GM12875 (cell line): ENCODE data around the gene ACLY.
"Not testable (repeated sequence)": the region's sequence is repeated elsewhere in the genome, so short reads cannot be mapped to it uniquely, and the experiment has no call there.

ENCODE experiments used
- H3K4me3 ChIP-seq: one replicate; pipeline ENCODE4 v1.5.1; 2011; ENCODE audit warnings: low read depth, low read length, control low read depth
- TF ChIP-seq, protein P1 (sequence below): IDR thresholded peaks from 2 replicates; pipeline ENCODE4 v1.5.1; 2011; ENCODE audit warnings: low read depth, mild to moderate bottlenecking, control low read depth, inconsistent platforms, low read length, moderate library complexity, borderline replicate concordance; ENCODE audit not compliant: insufficient read depth

The ACLY gene

DNA sequence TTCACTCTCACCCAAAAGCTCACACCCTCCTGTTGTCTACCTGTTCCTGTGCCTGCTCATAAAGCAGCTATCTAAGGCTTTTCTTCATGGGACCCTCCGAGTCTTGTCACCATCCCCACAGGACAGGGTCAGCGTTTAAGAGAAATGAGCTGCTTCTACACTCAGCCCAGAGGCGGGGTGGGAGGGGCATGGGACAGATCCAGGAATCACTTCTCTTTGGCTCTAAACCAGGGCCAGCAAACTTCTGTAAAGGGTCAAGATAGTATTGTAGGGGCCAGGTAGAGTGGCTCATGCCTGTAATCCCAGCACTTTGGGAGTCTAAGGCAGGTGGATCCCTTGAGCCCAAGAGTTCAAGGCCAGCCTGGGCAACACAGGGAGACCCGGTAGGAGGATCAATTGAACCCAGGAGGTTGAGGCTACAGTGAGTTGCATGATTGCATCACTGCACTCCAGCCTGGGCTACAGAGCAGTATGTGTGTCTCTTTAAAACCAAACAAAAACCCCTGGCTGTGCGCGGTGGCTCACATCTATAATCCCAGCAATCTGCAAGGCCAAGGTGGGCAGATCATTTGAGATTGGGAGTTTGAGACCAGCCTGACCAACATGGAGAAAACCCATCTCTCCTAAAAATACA lies 30.3 kb downstream of the ACLY start:
- TF ChIP-seq, protein P1, sequence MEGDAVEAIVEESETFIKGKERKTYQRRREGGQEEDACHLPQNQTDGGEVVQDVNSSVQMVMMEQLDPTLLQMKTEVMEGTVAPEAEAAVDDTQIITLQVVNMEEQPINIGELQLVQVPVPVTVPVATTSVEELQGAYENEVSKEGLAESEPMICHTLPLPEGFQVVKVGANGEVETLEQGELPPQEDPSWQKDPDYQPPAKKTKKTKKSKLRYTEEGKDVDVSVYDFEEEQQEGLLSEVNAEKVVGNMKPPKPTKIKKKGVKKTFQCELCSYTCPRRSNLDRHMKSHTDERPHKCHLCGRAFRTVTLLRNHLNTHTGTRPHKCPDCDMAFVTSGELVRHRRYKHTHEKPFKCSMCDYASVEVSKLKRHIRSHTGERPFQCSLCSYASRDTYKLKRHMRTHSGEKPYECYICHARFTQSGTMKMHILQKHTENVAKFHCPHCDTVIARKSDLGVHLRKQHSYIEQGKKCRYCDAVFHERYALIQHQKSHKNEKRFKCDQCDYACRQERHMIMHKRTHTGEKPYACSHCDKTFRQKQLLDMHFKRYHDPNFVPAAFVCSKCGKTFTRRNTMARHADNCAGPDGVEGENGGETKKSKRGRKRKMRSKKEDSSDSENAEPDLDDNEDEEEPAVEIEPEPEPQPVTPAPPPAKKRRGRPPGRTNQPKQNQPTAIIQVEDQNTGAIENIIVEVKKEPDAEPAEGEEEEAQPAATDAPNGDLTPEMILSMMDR = no peak
- no peak overlapping the region for H3K4me3 ChIP-seq

DNA sequence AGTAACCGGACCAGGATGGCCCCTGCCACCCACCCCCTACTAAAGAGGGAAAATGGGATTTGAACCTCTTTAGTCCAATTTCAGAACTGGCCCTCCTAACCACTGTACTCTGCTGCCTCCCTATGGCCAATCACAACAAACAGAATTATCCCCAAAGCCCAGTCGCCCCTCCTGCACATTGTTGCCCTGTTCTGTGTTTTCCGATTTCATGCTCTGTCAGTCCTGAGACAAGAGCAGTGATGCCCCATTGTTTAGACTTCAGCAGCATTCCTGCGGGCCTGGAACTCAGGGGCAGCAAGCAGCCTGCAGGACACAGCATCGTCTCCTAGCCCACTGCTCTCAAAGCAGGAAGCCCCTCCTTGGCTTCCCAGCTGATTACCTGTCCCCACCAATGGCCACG lies 33.0 kb downstream of the ACLY start:
- TF ChIP-seq, protein P1 = no peak
- no peak overlapping the region for H3K4me3 ChIP-seq

DNA sequence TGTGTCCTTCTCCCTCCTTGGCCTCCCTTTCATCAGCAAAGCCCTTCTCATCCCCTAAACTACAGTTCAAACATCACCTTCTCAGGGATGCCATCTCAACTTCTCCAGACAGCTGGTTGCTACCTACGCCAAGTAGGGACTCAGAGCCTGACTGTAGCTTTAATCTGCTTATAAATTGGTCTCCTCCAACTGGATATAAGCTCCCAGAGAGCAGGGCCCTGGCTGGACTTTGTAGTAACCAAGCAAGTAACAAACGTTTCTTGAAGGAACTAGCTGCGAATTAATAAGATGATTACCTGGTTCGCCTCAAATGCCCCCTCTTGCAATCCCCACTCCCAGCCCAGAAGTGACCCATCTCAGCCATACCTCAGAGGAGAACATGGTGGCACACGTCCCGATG lies 36.0 kb downstream of the ACLY start:
- no peak overlapping the region for H3K4me3 ChIP-seq
- TF ChIP-seq, protein P1 = no peak

DNA sequence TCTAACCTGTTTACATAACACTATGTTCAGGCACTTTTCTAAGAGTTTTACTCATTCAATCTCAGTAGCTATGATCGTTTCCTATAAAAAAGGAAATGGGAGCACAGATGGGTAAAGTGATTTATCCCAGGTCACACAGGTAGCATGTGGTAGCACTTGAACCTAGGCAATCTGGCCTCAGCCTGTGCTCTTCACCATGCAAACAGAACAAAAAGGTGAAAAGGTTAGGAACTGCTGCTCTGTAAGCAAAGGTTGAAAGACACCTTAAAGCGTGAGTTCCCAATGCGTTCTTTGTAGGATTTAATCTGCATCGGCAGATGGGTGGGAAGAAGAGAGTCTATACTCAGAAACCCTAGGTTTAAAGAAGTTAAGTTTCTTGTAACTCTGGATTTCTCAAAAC lies 38.6 kb downstream of the ACLY start:
- TF ChIP-seq, protein P1 = no peak
- no peak overlapping the region for H3K4me3 ChIP-seq

DNA sequence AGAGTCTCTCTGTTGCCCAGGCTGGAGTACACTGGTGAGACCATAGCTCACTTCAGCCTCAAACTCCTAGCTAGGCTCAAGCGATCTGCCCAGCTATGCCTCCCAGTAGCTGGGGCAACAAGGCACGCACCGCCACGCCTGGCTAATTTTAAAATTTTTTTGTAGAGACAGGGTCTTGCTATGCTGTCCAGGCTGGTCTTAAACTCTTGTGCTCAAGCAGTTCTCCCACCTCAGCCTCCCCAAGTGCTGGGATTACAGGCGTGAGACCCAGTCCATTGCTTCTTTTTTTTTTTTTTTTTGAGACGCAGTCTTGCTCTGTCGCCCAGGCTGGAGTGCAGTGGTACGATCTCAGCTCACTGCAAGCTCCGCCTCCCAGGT lies 44.5 kb downstream of the ACLY start:
- H3K4me3 ChIP-seq = not testable (repeated sequence)

DNA sequence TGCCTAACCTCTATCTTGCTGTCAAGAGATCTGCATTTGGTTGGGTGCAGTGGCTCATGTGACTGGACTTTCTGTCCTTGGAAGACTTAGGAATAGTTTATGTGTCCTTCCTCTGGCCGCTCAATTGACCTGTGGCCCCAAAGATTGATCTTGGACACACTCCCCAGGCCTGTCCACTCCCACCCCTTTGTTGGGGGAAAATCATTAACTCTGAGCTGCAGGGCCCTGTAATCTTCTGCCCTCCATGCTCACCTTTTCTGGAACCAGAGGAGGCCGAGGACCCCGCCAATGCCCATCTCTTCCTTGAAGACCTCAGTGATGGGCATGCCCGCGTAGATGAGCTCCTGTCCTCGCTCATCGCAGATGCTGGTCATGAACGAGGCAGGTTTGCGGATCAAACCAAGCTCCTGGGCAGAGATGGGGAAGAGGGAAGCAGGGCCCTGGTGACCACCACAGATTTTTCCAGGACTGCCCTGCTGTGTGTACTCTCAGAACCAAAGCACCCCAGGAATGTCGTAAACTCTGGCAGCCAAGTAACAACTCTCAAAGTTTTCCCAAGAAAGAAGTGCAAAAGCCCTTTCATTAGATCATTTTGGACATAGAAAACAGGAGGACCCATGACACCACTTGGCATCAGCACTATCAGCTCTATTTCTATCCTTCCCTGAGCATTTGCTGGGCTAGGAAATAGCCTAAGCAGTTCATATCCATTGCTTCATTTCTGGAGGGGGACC lies 45.0 kb downstream of the ACLY start:
- TF ChIP-seq, protein P1 = no peak
- H3K4me3 ChIP-seq = no peak overlapping the region

DNA sequence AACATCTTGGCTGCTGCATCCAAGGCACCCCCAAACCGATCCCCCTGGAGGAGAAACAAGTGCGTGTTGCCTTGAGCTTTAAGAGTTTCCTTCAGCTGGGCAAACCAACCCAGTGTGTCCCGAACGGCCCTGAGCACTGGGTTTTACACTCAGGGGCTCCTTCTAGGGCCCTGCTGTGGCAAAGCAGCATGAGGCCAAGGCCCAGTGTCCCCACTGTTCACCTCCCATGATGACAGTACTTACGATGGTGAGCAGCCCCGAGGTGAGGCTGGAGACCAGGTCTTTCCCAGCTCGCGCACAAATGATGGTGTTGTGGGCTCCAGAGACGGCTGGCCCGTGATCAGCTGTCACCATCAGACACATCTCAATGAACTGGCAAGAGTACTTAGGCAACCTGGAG lies 47.0 kb downstream of the ACLY start:
- TF ChIP-seq, protein P1 = no peak
- H3K4me3 ChIP-seq = no peak overlapping the region

DNA sequence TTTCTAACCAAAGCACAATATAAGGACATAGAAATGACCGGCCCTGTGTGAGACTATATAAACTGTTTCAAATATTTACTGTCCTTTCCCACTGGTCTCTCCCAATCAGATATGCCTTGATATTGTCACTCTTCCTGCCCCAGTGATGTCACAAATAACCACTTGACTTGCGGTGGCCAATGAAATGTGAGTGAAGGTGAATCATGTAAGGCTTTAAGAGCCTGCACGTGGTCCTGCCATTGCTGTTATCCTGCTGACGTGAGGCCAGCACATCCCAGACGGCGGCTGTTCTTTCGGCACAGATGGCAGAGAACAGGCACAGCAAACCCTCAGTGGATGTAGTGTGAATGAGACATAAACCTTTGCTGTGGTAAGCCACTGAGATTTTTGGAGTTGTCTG lies 48.1 kb downstream of the ACLY start:
- no peak overlapping the region for H3K4me3 ChIP-seq
- TF ChIP-seq, protein P1 = no peak
